OCI-LY1 (cell line): ENCODE measurements around the gene BMPR1A.

Experiments
- CTCF ChIP-seq: fragments of 200-600 bp; sonication (generic), shearing (Covaris generic); IDR thresholded peaks from 2 replicates; pipeline ENCODE4 v1.5.1; 2017; ENCODE audit warnings: mild to moderate bottlenecking, antibody characterized with exemption, low read length, moderate library complexity, mixed read lengths
- EZH2 ChIP-seq: fragments of 200-600 bp; sonication (generic), shearing (Covaris generic); IDR thresholded peaks from 2 replicates; pipeline ENCODE4 v1.8.0; 2017; ENCODE audit warnings: borderline replicate concordance, mixed run types, mild to moderate bottlenecking, antibody characterized with exemption, low read length, moderate library complexity, mixed read lengths

- TF ChIP-seq CTCF (no peak), EZH2 (no peak)
These were observed 35.2 kb upstream of the BMPR1A start for GRCh38 chr10:86721232-86721631.
